H9 (cell line): Measurements from ENCODE around the gene NCK1. TPM values are rescaled to one million over a fixed set of nuclear protein-coding genes. Genes with fewer than 3 reads are reported as not detected.
A peak's percentile ranks its signal among the peaks of the same experiment; 100 is the strongest.
"Not testable (repeated sequence)": the region's sequence is repeated elsewhere in the genome, so short reads cannot be mapped to it uniquely, and the experiment has no call there.

Source experiments
- DNase-seq: peaks from one replicate; pipeline ENCODE4 v3.0.0-alpha.2; 2017
- H2AFZ ChIP-seq: one replicate; pipeline ENCODE4 v1.6.1; 2013; ENCODE audit warnings: mild to moderate bottlenecking, low read length, control low read depth, moderate library complexity
- H2AK5ac ChIP-seq: 2 replicates; pipeline ENCODE4 v1.6.1; 2013; ENCODE audit warnings: low read length, control low read depth, mixed read lengths; ENCODE audit not compliant: insufficient read length
- H2BK120ac ChIP-seq: one replicate; pipeline ENCODE4 v1.6.1; 2013; ENCODE audit warnings: low read depth, mild to moderate bottlenecking, low read length, control low read depth, inconsistent platforms; ENCODE audit not compliant: poor library complexity, severe bottlenecking
- H2BK12ac ChIP-seq: 2 replicates; pipeline ENCODE4 v1.6.1; 2013; ENCODE audit warnings: low read length, control low read depth, mixed read lengths, low read depth; ENCODE audit not compliant: insufficient read length
- H2BK15ac ChIP-seq: 2 replicates; pipeline ENCODE4 v1.6.1; 2013; ENCODE audit warnings: low read depth, low read length, control low read depth
- H2BK20ac ChIP-seq: one replicate; pipeline ENCODE4 v1.6.1; 2013; ENCODE audit warnings: low read depth, mild to moderate bottlenecking, low read length, control low read depth, inconsistent platforms; ENCODE audit not compliant: poor library complexity, severe bottlenecking
- H2BK5ac ChIP-seq: 2 replicates; pipeline ENCODE4 v1.6.1; 2013; ENCODE audit warnings: low read length, control low read depth, mixed read lengths; ENCODE audit not compliant: insufficient read length
- H3K14ac ChIP-seq: 2 replicates; pipeline ENCODE4 v1.6.1; 2013; ENCODE audit warnings: low read length, control low read depth; ENCODE audit not compliant: insufficient read depth
- H3K18ac ChIP-seq: 2 replicates; pipeline ENCODE4 v1.6.1; 2013; ENCODE audit warnings: low read depth, mild to moderate bottlenecking, mixed read lengths, low read length, control low read depth; ENCODE audit not compliant: insufficient read length
- H3K23ac ChIP-seq: 2 replicates; pipeline ENCODE4 v1.6.1; 2013; ENCODE audit warnings: low read length, control low read depth, mixed read lengths, low read depth; ENCODE audit not compliant: insufficient read length
- H3K23me2 ChIP-seq: 2 replicates; pipeline ENCODE4 v1.6.1; 2013; ENCODE audit warnings: low read depth, mild to moderate bottlenecking, mixed read lengths, low read length, control low read depth; ENCODE audit not compliant: insufficient read length, poor library complexity, severe bottlenecking
- H3K27ac ChIP-seq: 2 replicates; pipeline ENCODE4 v1.5.1; 2013; ENCODE audit warnings: low read length, control low read depth, mixed read lengths, low read depth; ENCODE audit not compliant: insufficient read length
- H3K27me3 ChIP-seq: 2 replicates; pipeline ENCODE4 v1.6.1; 2013; ENCODE audit warnings: low read length, control low read depth, inconsistent platforms; ENCODE audit not compliant: insufficient read depth
- H3K4ac ChIP-seq: 2 replicates; pipeline ENCODE4 v1.6.1; 2013; ENCODE audit warnings: low read depth, mild to moderate bottlenecking, control low read depth, inconsistent platforms, low read length, moderate library complexity
- H3K4me1 ChIP-seq: 2 replicates; pipeline ENCODE4 v1.6.1; 2013; ENCODE audit warnings: low read length, control low read depth, inconsistent platforms; ENCODE audit not compliant: insufficient read depth
- H3K4me2 ChIP-seq: 2 replicates; pipeline ENCODE4 v1.6.1; 2013; ENCODE audit warnings: low read length, control low read depth, mixed read lengths; ENCODE audit not compliant: insufficient read length, insufficient read depth
- H3K56ac ChIP-seq: 2 replicates; pipeline ENCODE4 v1.6.1; 2013; ENCODE audit warnings: low read depth, mild to moderate bottlenecking, mixed read lengths, low read length, control low read depth; ENCODE audit not compliant: insufficient read length
- H3K79me1 ChIP-seq: 2 replicates; pipeline ENCODE4 v1.6.1; 2013; ENCODE audit warnings: low read depth, mild to moderate bottlenecking, moderate library complexity, low read length, control low read depth, inconsistent platforms; ENCODE audit not compliant: insufficient read depth, poor library complexity, severe bottlenecking
- H3K79me2 ChIP-seq: 2 replicates; pipeline ENCODE4 v1.6.1; 2013; ENCODE audit warnings: low read length, control low read depth, inconsistent platforms; ENCODE audit not compliant: insufficient read depth
- H3K9ac ChIP-seq: 2 replicates; pipeline ENCODE4 v1.6.1; 2013; ENCODE audit warnings: low read length, control low read depth, mixed read lengths; ENCODE audit not compliant: insufficient read length; ENCODE audit errors: extremely low read depth
- H3K9me3 ChIP-seq: one replicate; pipeline ENCODE4 v1.6.1; 2013; ENCODE audit warnings: low read depth, low read length, inconsistent platforms; ENCODE audit not compliant: control insufficient read depth
- H3T11ph ChIP-seq: one replicate; pipeline ENCODE4 v1.6.1; 2013; ENCODE audit warnings: mild to moderate bottlenecking, low read length, control low read depth, inconsistent platforms
- H4K20me1 ChIP-seq: one replicate; pipeline ENCODE4 v1.6.1; 2013; ENCODE audit not compliant: control insufficient read depth, insufficient read length, insufficient read depth
- H4K5ac ChIP-seq: 2 replicates; pipeline ENCODE4 v1.6.1; 2013; ENCODE audit warnings: low read depth, mild to moderate bottlenecking, mixed read lengths, low read length, control low read depth; ENCODE audit not compliant: insufficient read length
- H4K8ac ChIP-seq: replicated peaks from 2 replicates; pipeline ENCODE4 v1.6.1; 2013; ENCODE audit warnings: low read length, control low read depth, mixed read lengths, low read depth; ENCODE audit not compliant: insufficient read length
- H4K91ac ChIP-seq: 2 replicates; pipeline ENCODE4 v1.6.1; 2013; ENCODE audit warnings: low read depth, mild to moderate bottlenecking, moderate library complexity, mixed read lengths, low read length, control low read depth; ENCODE audit not compliant: insufficient read length
- H3K27ac Mint-ChIP-seq, 3 experiments: 2 replicates in 2 of 3; 3 replicates in 1 of 3; pipeline ENCODE4 v1.8.0; 2020 to 2021; ENCODE audit warnings: mixed read lengths in 3 of 3, mild to moderate bottlenecking in 1 of 3, moderate library complexity in 1 of 3
- H3K27me3 Mint-ChIP-seq: 2 replicates; pipeline ENCODE4 v1.8.0; 2021; ENCODE audit warnings: low read depth, mild to moderate bottlenecking, moderate library complexity, mixed read lengths
- H3K36me3 Mint-ChIP-seq, 3 experiments: 2 replicates in 2 of 3; 3 replicates in 1 of 3; pipeline ENCODE4 v1.8.0; 2020 to 2021; ENCODE audit warnings: low read depth in 3 of 3, mixed read lengths in 3 of 3; ENCODE audit not compliant: insufficient read depth in 1 of 3
- H3K4me1 Mint-ChIP-seq, 2 experiments: 2 replicates each; pipeline ENCODE4 v1.8.0; 2020; ENCODE audit warnings: mixed read lengths in 2 of 2
- H3K4me3 Mint-ChIP-seq, 2 experiments: 2 replicates in 1 of 2; 3 replicates in 1 of 2; pipeline ENCODE4 v1.8.0; 2020 to 2021; ENCODE audit warnings: mild to moderate bottlenecking in 2 of 2, mixed read lengths in 2 of 2, moderate library complexity in 1 of 2
- H3K9me3 Mint-ChIP-seq, 2 experiments: 2 replicates in 1 of 2; 3 replicates in 1 of 2; pipeline ENCODE4 v1.8.0; 2020; ENCODE audit warnings: mild to moderate bottlenecking in 2 of 2, mixed read lengths in 2 of 2, moderate library complexity in 1 of 2
- WGBS: extraction: QIAGEN DNeasy Blood & Tissue Kit; methylation state at CpG from one replicate; pipeline ENCODE4 v1.1.7; 2013; ENCODE audit warnings: missing lambda C conversion rate, low lambda C conversion rate, mixed read lengths; ENCODE audit not compliant: insufficient read length; ENCODE audit errors: extremely low coverage; 5-methylcytosine and 5-hydroxymethylcytosine counted together
- total RNA-seq: library from RNA; stranded (reverse); gene quantifications from 2 replicates; pipeline ENCODE4 v1.2.1, GENCODE V29; 2021
- TF ChIP-seq, protein P1 (sequence below): fragments of 200-600 bp; sonication (generic); conservative IDR thresholded peaks from 3 replicates; pipeline ENCODE4 v1.8.0; 2021; ENCODE audit warnings: antibody characterized with exemption, mild to moderate bottlenecking

NCK1 gene
- total RNA-seq, 1 experiment from 2014 or later: 26.4 TPM

DNA sequence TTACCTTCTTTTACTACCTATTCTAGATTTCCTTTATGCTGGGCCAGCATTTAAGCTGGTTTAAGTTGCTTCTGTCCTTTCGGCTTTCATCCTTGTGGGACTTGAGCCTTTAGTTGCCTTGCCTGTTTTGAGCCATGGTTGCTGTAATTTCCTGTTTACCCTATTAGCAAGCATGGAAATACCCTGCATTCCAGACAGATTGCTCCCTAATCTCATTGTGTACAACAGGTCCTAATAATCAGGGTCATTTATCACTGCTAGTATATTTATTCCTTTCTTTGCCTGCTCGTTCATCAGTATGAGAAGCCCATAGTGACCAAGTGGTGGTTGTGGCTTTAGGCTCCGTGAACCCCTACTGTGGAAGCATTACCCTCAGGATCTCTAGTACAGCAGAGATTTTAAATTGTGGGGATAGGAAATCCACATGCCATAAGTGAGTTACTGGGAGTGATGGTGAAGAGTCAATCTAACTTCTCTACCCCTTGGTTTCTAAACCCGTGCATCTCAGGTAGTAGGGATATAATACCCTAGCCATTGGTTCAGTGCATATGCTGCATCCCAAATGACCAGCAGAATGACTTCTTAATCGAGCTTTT lies 31.9 kb downstream of the NCK1 start:
- no peak overlapping the region for H3K14ac ChIP-seq
- no peaks in the 10 kb centered on the region for H3K27me3 Mint-ChIP-seq
- H3K9me3 ChIP-seq: no peaks in the 10 kb centered on the region
- no peak overlapping the region for H2BK20ac ChIP-seq
- no peak overlapping the region for H2BK15ac ChIP-seq
- H4K20me1 ChIP-seq: no peaks in the 10 kb centered on the region
- no peak overlapping the region for H2BK12ac ChIP-seq
- no peak overlapping the region for H3K23ac ChIP-seq
- H3K18ac ChIP-seq: no peak overlapping the region
- H3T11ph ChIP-seq: no peak overlapping the region
- H2BK5ac ChIP-seq: no peak overlapping the region
- no peaks in the 10 kb centered on the region for H3K23me2 ChIP-seq
- no peak for DNase-seq
- TF ChIP-seq, protein P1, sequence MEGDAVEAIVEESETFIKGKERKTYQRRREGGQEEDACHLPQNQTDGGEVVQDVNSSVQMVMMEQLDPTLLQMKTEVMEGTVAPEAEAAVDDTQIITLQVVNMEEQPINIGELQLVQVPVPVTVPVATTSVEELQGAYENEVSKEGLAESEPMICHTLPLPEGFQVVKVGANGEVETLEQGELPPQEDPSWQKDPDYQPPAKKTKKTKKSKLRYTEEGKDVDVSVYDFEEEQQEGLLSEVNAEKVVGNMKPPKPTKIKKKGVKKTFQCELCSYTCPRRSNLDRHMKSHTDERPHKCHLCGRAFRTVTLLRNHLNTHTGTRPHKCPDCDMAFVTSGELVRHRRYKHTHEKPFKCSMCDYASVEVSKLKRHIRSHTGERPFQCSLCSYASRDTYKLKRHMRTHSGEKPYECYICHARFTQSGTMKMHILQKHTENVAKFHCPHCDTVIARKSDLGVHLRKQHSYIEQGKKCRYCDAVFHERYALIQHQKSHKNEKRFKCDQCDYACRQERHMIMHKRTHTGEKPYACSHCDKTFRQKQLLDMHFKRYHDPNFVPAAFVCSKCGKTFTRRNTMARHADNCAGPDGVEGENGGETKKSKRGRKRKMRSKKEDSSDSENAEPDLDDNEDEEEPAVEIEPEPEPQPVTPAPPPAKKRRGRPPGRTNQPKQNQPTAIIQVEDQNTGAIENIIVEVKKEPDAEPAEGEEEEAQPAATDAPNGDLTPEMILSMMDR: no peak
- no peak overlapping the region for H4K91ac ChIP-seq
- no peak overlapping the region for H3K27ac ChIP-seq
- peaks cover 13 to 16% (median 14%) of the 10 kb centered on the region in 3 experiments for H3K36me3 Mint-ChIP-seq
- H2AK5ac ChIP-seq: no peak overlapping the region
- H3K27me3 ChIP-seq: no peaks in the 10 kb centered on the region
- H3K4me2 ChIP-seq: no peak overlapping the region
- H3K27ac Mint-ChIP-seq: peak overlapping the region in 2 of 3 experiments; percentile 13 to 78; a peak in 3 of 7 replicates
- H3K56ac ChIP-seq: no peak overlapping the region
- no peak overlapping the region for H4K8ac ChIP-seq
- H3K4me1 Mint-ChIP-seq: peaks cover 30 to 34% of the 10 kb centered on the region in 2 experiments
- H2AFZ ChIP-seq: no peak overlapping the region
- H3K9ac ChIP-seq: no peak overlapping the region
- H3K4me1 ChIP-seq: peaks cover 8% of the 10 kb centered on the region; the same call in 1 of the 2 replicates
- no peaks in the 10 kb centered on the region for H3K79me1 ChIP-seq
- no peak overlapping the region for H4K5ac ChIP-seq
- H3K79me2 ChIP-seq: peaks cover 8% of the 10 kb centered on the region; the same call in 1 of the 2 replicates
- no peak overlapping the region for H3K4me3 Mint-ChIP-seq
- no CpG with 5 or more reads among the region's 5 CpGs for WGBS
- peaks cover 4 to 8% of the 10 kb centered on the region in 2 experiments; a peak in 3 of 5 replicates for H3K9me3 Mint-ChIP-seq
- H2BK120ac ChIP-seq: no peak overlapping the region
- H3K4ac ChIP-seq: no peak overlapping the region

DNA sequence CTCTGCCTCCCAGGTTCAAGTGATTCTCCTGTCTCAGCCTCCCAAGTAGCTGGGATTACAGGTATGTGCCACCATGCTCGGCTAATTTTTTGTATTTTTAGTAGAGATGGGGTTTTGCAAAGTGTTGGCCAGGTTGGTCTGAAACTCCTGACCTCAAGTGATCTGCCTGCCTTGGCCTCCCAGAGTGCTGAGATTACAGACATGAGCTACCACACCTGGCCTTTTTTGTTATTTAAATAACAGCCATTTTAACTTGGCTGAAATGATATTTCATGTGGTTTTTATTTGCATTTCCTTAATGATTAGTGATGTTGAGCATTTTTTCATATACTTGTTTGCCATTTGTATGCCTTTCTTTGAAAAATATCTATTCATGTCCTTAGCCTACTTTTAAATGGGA lies 35.2 kb downstream of the NCK1 start:
- not testable (repeated sequence) for H3K18ac ChIP-seq, H3K4me3 Mint-ChIP-seq, H3K23me2 ChIP-seq, H3K4me2 ChIP-seq, H3K27me3 Mint-ChIP-seq, H3K9me3 Mint-ChIP-seq, H2BK120ac ChIP-seq, H3K14ac ChIP-seq, H4K5ac ChIP-seq, H3K9me3 ChIP-seq, H2AFZ ChIP-seq, H3K79me2 ChIP-seq, H3K4ac ChIP-seq, H3K4me1 ChIP-seq, H2BK5ac ChIP-seq, H2AK5ac ChIP-seq, H2BK20ac ChIP-seq, DNase-seq, H4K91ac ChIP-seq, H3K27me3 ChIP-seq, H3K79me1 ChIP-seq, H2BK12ac ChIP-seq, H3K27ac Mint-ChIP-seq, H4K20me1 ChIP-seq, H3K9ac ChIP-seq, H4K8ac ChIP-seq, H3K56ac ChIP-seq, H2BK15ac ChIP-seq, H3K23ac ChIP-seq, H3T11ph ChIP-seq, H3K27ac ChIP-seq
- H3K4me1 Mint-ChIP-seq: peaks cover 60 to 61% of the 10 kb centered on the region in 2 experiments
- WGBS: no CpG with 5 or more reads among the region's 1 CpG
- H3K36me3 Mint-ChIP-seq: peaks cover 4 to 11% (median 6%) of the 10 kb centered on the region in 3 experiments
